ENCODE measurements around the gene EXOC1.

EXOC1 gene

GRCh38 chr4:55857586-55857985, 4.1 kb downstream of the EXOC1 start:
- DNase-seq (ENCODE audit: low spot score), result no peak

GRCh38 chr4:55859711-55860110, 6.3 kb downstream of the EXOC1 start:
- no peak for DNase-seq (ENCODE audit: low spot score)

- DNase-seq (ENCODE audit: low spot score), result no peak
Observed at GRCh38 chr4:55864577-55865223, 11.3 kb downstream of the EXOC1 start.

- no peak for DNase-seq (ENCODE audit: low spot score)
Observed at GRCh38 chr4:55865228-55865806, 11.9 kb downstream of the EXOC1 start.

- DNase-seq (ENCODE audit: low spot score), result peak; percentile 37
Observed at GRCh38 chr4:55866290-55866907, 13.0 kb downstream of the EXOC1 start.

GRCh38 chr4:55866973-55867574, 13.6 kb downstream of the EXOC1 start:
- peak; percentile 61 for DNase-seq (ENCODE audit: low spot score)

- DNase-seq (ENCODE audit: low spot score), result no peak
Observed at GRCh38 chr4:55868581-55869090, 15.2 kb downstream of the EXOC1 start.

- DNase-seq (ENCODE audit: low spot score), result no peak
Observed at GRCh38 chr4:55871299-55871800, 17.9 kb downstream of the EXOC1 start.

- DNase-seq (ENCODE audit: low spot score), result no peak
Observed at GRCh38 chr4:55874831-55875230, 21.4 kb downstream of the EXOC1 start.

GRCh38 chr4:55876387-55876786, 22.9 kb downstream of the EXOC1 start:
- DNase-seq (ENCODE audit: low spot score), result no peak

- no peak for DNase-seq (ENCODE audit: low spot score)
Observed at GRCh38 chr4:55879224-55879623, 25.8 kb downstream of the EXOC1 start.

- no peak for DNase-seq (ENCODE audit: low spot score)
Observed at GRCh38 chr4:55880652-55881280, 27.3 kb downstream of the EXOC1 start.

- DNase-seq (ENCODE audit: low spot score), result no peak
Observed at GRCh38 chr4:55884093-55884850, 30.8 kb downstream of the EXOC1 start.

GRCh38 chr4:55884851-55885219, 31.4 kb downstream of the EXOC1 start:
- no peak for DNase-seq (ENCODE audit: low spot score)

GRCh38 chr4:55887594-55887993, 34.1 kb downstream of the EXOC1 start:
- DNase-seq (ENCODE audit: low spot score), result no peak

- no peak for DNase-seq (ENCODE audit: low spot score)
Observed at GRCh38 chr4:55892156-55892555, 38.7 kb downstream of the EXOC1 start.

- no peak for DNase-seq (ENCODE audit: low spot score)
Observed at GRCh38 chr4:55896622-55897021, 43.2 kb downstream of the EXOC1 start.

GRCh38 chr4:55902677-55903076, 49.2 kb downstream of the EXOC1 start:
- no peak for DNase-seq (ENCODE audit: low spot score)

- DNase-seq (ENCODE audit: low spot score), result no peak
Observed at GRCh38 chr4:55903577-55903976, 50.1 kb downstream of the EXOC1 start.

- no peak for DNase-seq (ENCODE audit: low spot score)
Observed at GRCh38 chr4:55904576-55904975, 51.1 kb downstream of the EXOC1 start.

GRCh38 chr4:55906323-55906722, 52.9 kb downstream of the EXOC1 start:
- DNase-seq (ENCODE audit: low spot score), result no peak

- peak; percentile 13 for DNase-seq (ENCODE audit: low spot score)
Observed at GRCh38 chr4:55906989-55907388, 53.5 kb downstream of the EXOC1 start.

Data from CD4-positive, alpha-beta T cell treated with Interleukin-6 at 100 ng/mL for 8 hours (primary cell).